Measurements from ENCODE around the gene RNF40.
A peak's percentile ranks its signal among the peaks of the same experiment; 100 is the strongest.

RNF40 gene

GRCh38 chr16:30764086-30764485, 2.0 kb downstream of the RNF40 start:
- H3K9me3 Mint-ChIP-seq: no peaks in the 10 kb centered on the region
- peak overlapping the region; percentile 95 for H3K4me3 Mint-ChIP-seq
- H3K27ac Mint-ChIP-seq: no peak overlapping the region
- no peak for DNase-seq
- peaks cover 29% of the 10 kb centered on the region for H3K4me1 Mint-ChIP-seq
- H3K36me3 Mint-ChIP-seq (ENCODE audit: low read depth): peaks cover 68% of the 10 kb centered on the region
- TF ChIP-seq, protein P1, sequence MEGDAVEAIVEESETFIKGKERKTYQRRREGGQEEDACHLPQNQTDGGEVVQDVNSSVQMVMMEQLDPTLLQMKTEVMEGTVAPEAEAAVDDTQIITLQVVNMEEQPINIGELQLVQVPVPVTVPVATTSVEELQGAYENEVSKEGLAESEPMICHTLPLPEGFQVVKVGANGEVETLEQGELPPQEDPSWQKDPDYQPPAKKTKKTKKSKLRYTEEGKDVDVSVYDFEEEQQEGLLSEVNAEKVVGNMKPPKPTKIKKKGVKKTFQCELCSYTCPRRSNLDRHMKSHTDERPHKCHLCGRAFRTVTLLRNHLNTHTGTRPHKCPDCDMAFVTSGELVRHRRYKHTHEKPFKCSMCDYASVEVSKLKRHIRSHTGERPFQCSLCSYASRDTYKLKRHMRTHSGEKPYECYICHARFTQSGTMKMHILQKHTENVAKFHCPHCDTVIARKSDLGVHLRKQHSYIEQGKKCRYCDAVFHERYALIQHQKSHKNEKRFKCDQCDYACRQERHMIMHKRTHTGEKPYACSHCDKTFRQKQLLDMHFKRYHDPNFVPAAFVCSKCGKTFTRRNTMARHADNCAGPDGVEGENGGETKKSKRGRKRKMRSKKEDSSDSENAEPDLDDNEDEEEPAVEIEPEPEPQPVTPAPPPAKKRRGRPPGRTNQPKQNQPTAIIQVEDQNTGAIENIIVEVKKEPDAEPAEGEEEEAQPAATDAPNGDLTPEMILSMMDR (IDR thresholded peaks at IDR 0.05): no peak
- H3K27me3 Mint-ChIP-seq (ENCODE audit: low read depth, poor library complexity): no peaks in the 10 kb centered on the region

DNA sequence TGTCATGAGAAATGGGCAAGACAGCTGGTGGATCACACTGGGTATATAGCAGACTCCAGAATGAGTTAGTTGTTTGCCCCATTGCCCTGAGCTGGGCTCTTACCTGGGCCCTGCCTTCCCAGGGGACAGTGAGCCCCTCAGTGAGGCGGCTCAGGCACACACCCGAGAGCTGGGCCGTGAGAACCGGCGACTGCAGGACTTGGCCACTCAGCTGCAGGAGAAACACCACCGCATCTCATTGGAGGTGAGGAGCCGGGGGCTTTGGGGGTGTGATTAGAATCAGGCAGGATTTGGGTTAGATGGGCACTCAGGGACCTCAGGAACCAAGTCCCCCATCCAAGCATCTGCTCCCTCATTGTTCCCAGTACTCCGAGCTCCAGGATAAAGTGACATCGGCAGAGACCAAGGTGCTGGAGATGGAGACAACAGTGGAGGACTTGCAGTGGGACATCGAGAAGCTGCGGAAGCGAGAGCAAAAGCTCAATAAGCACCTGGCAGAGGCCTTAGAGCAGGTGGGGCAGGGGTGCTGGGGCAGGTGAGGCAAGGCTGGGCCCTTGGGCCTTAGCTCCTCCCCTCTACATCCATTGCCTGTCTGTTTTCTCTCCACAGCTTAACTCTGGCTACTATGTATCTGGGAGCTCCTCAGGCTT, 2.8 kb downstream of the RNF40 start:
- H3K4me1 Mint-ChIP-seq: peaks cover 29% of the 10 kb centered on the region
- TF ChIP-seq, protein P1 (IDR thresholded peaks at IDR 0.05): no peak
- no peaks in the 10 kb centered on the region for H3K9me3 Mint-ChIP-seq
- H3K27me3 Mint-ChIP-seq (ENCODE audit: low read depth, poor library complexity): no peaks in the 10 kb centered on the region
- H3K36me3 Mint-ChIP-seq (ENCODE audit: low read depth): peaks cover 66% of the 10 kb centered on the region
- no peak overlapping the region for H3K4me3 Mint-ChIP-seq
- DNase-seq: no peak
- H3K27ac Mint-ChIP-seq: no peak overlapping the region

DNA sequence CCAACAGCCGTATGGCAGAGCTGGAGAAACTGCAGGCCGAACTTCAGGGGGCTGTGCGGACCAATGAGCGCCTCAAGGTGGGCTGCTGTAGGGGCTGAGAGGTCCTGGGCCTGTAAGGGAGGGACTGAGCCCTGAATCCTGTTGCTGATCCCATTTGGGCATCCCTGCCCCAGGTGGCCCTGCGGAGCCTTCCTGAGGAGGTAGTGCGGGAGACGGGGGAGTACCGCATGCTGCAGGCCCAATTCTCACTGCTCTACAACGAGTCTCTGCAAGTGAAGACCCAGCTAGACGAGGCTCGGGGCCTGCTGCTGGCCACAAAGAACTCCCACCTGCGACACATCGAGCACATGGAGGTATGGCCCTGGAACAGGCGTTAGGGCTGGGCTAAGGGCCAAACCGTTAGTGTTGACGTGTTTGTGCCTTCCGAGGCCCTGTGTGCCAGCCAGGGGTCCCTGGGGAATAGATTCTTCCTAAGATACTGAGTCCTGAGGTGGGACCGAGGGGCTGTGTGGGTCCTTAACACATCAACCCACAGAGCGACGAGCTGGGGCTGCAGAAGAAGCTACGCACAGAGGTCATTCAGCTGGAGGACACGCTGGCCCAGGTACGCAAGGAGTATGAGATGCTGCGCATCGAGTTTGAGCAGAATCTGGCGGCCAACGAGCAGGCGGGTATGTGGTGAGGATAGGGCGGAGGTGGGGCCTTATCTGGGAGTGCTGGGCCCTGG, 4.2 kb downstream of the RNF40 start:
- peaks cover 15% of the 10 kb centered on the region for H3K4me1 Mint-ChIP-seq
- TF ChIP-seq, protein P1 (IDR thresholded peaks at IDR 0.05): no peak
- no peaks in the 10 kb centered on the region for H3K9me3 Mint-ChIP-seq
- no peaks in the 10 kb centered on the region for H3K27me3 Mint-ChIP-seq (ENCODE audit: low read depth, poor library complexity)
- H3K27ac Mint-ChIP-seq: no peak overlapping the region
- DNase-seq: no peak
- peaks cover 72% of the 10 kb centered on the region for H3K36me3 Mint-ChIP-seq (ENCODE audit: low read depth)
- no peak overlapping the region for H3K4me3 Mint-ChIP-seq

- Mint-ChIP-seq H3K27me3 (ENCODE audit: low read depth, poor library complexity) (peaks cover 1% of the 10 kb centered on the region), H3K36me3 (ENCODE audit: low read depth) (peaks cover 75% of the 10 kb centered on the region), H3K4me3 (no peak overlapping the region), H3K27ac (no peak overlapping the region), H3K9me3 (no peaks in the 10 kb centered on the region), H3K4me1 (peaks cover 15% of the 10 kb centered on the region)
- no peak for DNase-seq
- TF ChIP-seq, protein P1 (IDR thresholded peaks at IDR 0.05): no peak
Measured at GRCh38 chr16:30766933-30767284, 4.8 kb downstream of the RNF40 start.

DNA sequence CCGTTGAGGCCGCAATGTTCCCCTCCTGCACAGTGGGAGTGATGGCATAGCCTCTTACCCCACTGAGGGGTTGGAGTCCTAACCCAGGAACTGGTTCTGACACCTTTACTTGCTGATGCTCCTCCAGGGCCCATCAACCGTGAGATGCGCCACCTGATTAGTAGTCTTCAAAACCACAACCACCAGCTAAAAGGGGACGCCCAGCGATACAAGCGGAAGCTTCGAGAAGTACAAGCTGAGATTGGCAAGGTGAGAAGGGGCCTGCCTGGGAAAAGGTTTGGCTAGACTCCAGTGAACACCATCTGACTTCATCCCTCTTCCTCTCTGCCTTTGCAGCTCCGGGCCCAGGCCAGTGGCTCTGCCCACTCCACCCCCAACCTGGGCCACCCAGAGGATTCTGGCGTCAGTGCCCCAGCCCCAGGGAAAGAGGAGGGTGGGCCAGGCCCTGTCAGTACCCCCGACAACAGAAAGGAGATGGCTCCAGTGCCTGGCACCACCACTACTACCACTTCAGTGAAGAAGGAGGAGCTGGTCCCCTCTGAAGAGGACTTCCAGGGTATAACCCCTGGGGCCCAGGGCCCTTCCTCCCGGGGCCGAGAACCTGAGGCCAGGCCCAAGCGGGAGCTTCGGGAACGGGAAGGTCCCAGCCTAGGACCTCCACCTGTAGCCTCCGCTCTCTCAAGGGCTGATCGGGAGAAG, 5.8 kb downstream of the RNF40 start:
- H3K4me3 Mint-ChIP-seq: no peak overlapping the region
- TF ChIP-seq, protein P1 (IDR thresholded peaks at IDR 0.05): no peak
- no peaks in the 10 kb centered on the region for H3K9me3 Mint-ChIP-seq
- H3K27ac Mint-ChIP-seq: no peak overlapping the region
- H3K36me3 Mint-ChIP-seq (ENCODE audit: low read depth): peaks cover 82% of the 10 kb centered on the region
- no peak for DNase-seq
- peaks cover 10% of the 10 kb centered on the region for H3K4me1 Mint-ChIP-seq
- H3K27me3 Mint-ChIP-seq (ENCODE audit: low read depth, poor library complexity): peaks cover 3% of the 10 kb centered on the region
